Spleen (tissue), 11 donors: ENCODE data around the gene PCBP3. TPM values are rescaled to one million over a fixed set of nuclear protein-coding genes. Genes with fewer than 3 reads are reported as not detected.

Experiments used
- DNase-seq: peaks from one replicate; pipeline ENCODE4 v3.0.0-alpha.2; 2020
- H3K27ac ChIP-seq, 8 donors: fragments of 200-600 bp; sonication (generic) in 7 of 8; 1 replicate in 4 of 8; 2 replicates in 4 of 8; pipeline versions ENCODE4 v1.5.0 to v1.8.0; 2016 to 2021; ENCODE audit warnings: inconsistent platforms in 4 of 8, mild to moderate bottlenecking in 4 of 8, moderate library complexity in 1 of 8
- H3K27me3 ChIP-seq, 7 donors: fragments of 200-600 bp; sonication (generic) in 6 of 7; replicated peaks in 1 of 7; 1 replicate in 4 of 7; 2 replicates in 3 of 7; pipeline versions ENCODE4 v1.5.0 to v1.8.0; 2016 to 2021; ENCODE audit warnings: inconsistent platforms in 3 of 7, mild to moderate bottlenecking in 1 of 7
- H3K36me3 ChIP-seq, 6 donors: fragments of 200-600 bp; sonication (generic) in 5 of 6; 1 replicate in 4 of 6; 2 replicates in 2 of 6; pipeline versions ENCODE4 v1.5.0 to v1.8.0; 2016 to 2021; ENCODE audit warnings: inconsistent platforms in 2 of 6
- H3K4me1 ChIP-seq, 6 donors: fragments of 200-600 bp; sonication (generic) in 5 of 6; 1 replicate in 3 of 6; 2 replicates in 3 of 6; pipeline versions ENCODE4 v1.5.0 to v1.8.0; 2016 to 2021; ENCODE audit warnings: inconsistent platforms in 3 of 6
- H3K4me3 ChIP-seq, 8 donors: fragments of 200-600 bp; sonication (generic) in 7 of 8; 1 replicate in 4 of 8; 2 replicates in 4 of 8; pipeline versions ENCODE4 v1.5.0 to v1.8.0; 2016 to 2021; ENCODE audit warnings: inconsistent platforms in 4 of 8, mild to moderate bottlenecking in 4 of 8, moderate library complexity in 2 of 8
- H3K9me3 ChIP-seq, 8 donors: fragments of 200-600 bp; sonication (generic) in 7 of 8; 1 replicate in 4 of 8; 2 replicates in 4 of 8; pipeline versions ENCODE4 v1.5.0 to v1.8.0; 2016 to 2021; ENCODE audit warnings: inconsistent platforms in 4 of 8
- CTCF ChIP-seq, 11 experiments: fragments of 200-600 bp in 7 of 11; fragments of 450-650 bp in 4 of 11; sonication (generic) in 4 of 11; IDR thresholded peaks in 8 of 11; conservative IDR thresholded peaks in 3 of 11; 1 replicate in 7 of 11; 2 replicates in 4 of 11; pipeline versions ENCODE4 v1.4.0 to v1.8.0; 2016 to 2021; ENCODE audit warnings: antibody characterized with exemption in 11 of 11, inconsistent platforms in 4 of 11, mild to moderate bottlenecking in 1 of 11
- POLR2A ChIP-seq, 3 donors: fragments of 450-650 bp; IDR thresholded peaks; one replicate each; pipeline ENCODE4 v1.5.1; 2017; ENCODE audit warnings: antibody characterized with exemption in 3 of 3, mild to moderate bottlenecking in 1 of 3
- POLR2AphosphoS5 ChIP-seq, 3 donors: sonication (generic); formaldehyde crosslinking; IDR thresholded peaks; one replicate each; pipeline ENCODE4 v1.5.1; 2017; ENCODE audit warnings: antibody characterized with exemption in 3 of 3
- WGBS, 5 donors: extraction: QIAGEN DNeasy Blood & Tissue Kit in 3 of 5; methylation state at CpG; one replicate each; pipeline versions ENCODE4 v1.1.5 to v1.1.7; 2013 to 2018; 5-methylcytosine and 5-hydroxymethylcytosine counted together
- intact Hi-C: fragments of 100-400 bp; cut with DNase I; formaldehyde crosslinking; loops from one replicate; pipeline ENCODE4 v1.15.0; 2023; ENCODE audit warnings: low total_unique reads
- polyA plus RNA-seq, 3 donors: library from polyadenylated mRNA; stranded (reverse); fragments of 200-250 nt; gene quantifications; one replicate each; pipeline ENCODE4 v1.2.1, GENCODE V29; 2013
- total RNA-seq, 7 donors: library from RNA; depleted of rRNA in 3 of 7; stranded (reverse); fragments of >200 nt in 3 of 7; fragmentation: NEBNext Ultra II Directional in 4 of 7; extraction: Animal tissue kit (Norgen Biotek cat#: 25700) in 4 of 7; gene quantifications; one replicate each; pipeline versions ENCODE4 v1.1.0 to v1.2.1, GENCODE V29; 2016 to 2021
- donor health status: healthy with polysubstance abuse.
- donor health status: DM: no; HTN: no; CAD: no; lungs with moderate emphysema.
- donor health status: DM: no; HTN: no; CAD: no.
- donor health status: Bipolar disorder and iron deficiency.
- donor health status: healthy.
- donor health status: DM: no; HTN: no; CAD: no.
- donor health status: DM: yes; HTN: yes; CAD: no.

PCBP3 gene
- total and polyA plus RNA-seq, 10 donors = 4.2 to 31.6 (median 15.2) TPM

GRCh38 chr21:45940621-45941337 is 297.3 kb downstream of the PCBP3 start:
- Histone ChIP-seq H3K36me3 (peaks cover 0 to 30% (median 3%) of the 10 kb centered on the region in 6 donors), H3K4me3 (no peak overlapping the region), H3K27ac (no peak overlapping the region), H3K9me3 (peaks cover 0 to 13% (median 7%) of the 10 kb centered on the region in 8 donors), H3K4me1 (no peaks in the 10 kb centered on the region), H3K27me3 (no peaks in the 10 kb centered on the region)
- WGBS, 5 donors = 84 to 93% (median 88%) methylated on average over 13 to 23 of the region's 23 CpGs
- peak; percentile 58 for DNase-seq
- intact Hi-C loops = no loop called here
- no peak for TF ChIP-seq POLR2A (IDR thresholded peaks at IDR 0.05)
- no peak for TF ChIP-seq POLR2AphosphoS5 (IDR thresholded peaks at IDR 0.05)
- TF ChIP-seq CTCF (IDR thresholded peaks at IDR 0.05 in 8 of 11, conservative IDR thresholded peaks at IDR 0.05 in 3 of 11) = no peak

GRCh38 chr21:45941338-45941710 is 297.8 kb downstream of the PCBP3 start:
- 87 to 91% (median 89%) methylated on average over 7 to 14 of the region's 14 CpGs for whole genome bisulfite sequencing, 5 donors
- no peak for TF ChIP-seq POLR2A (IDR thresholded peaks at IDR 0.05)
- no peak for TF ChIP-seq POLR2AphosphoS5 (IDR thresholded peaks at IDR 0.05)
- no peak for TF ChIP-seq CTCF (IDR thresholded peaks at IDR 0.05 in 8 of 11, conservative IDR thresholded peaks at IDR 0.05 in 3 of 11)
- Histone ChIP-seq H3K27me3 (no peaks in the 10 kb centered on the region), H3K36me3 (peaks cover 0 to 24% (median under 1%) of the 10 kb centered on the region in 6 donors), H3K9me3 (peaks cover 0 to 8% (median 2%) of the 10 kb centered on the region in 8 donors), H3K4me1 (no peaks in the 10 kb centered on the region), H3K27ac (no peak overlapping the region), H3K4me3 (no peak overlapping the region)
- intact Hi-C loops = no loop called here
- no peak for DNase-seq

- TF ChIP-seq POLR2A (IDR thresholded peaks at IDR 0.05) = no peak
- no peak for TF ChIP-seq POLR2AphosphoS5 (IDR thresholded peaks at IDR 0.05)
- TF ChIP-seq CTCF (IDR thresholded peaks at IDR 0.05 in 8 of 11, conservative IDR thresholded peaks at IDR 0.05 in 3 of 11) = no peak
- intact Hi-C loops = no loop called here
- Histone ChIP-seq H3K27me3 (no peaks in the 10 kb centered on the region), H3K4me3 (no peak overlapping the region), H3K36me3 (peaks cover 0 to 18% (median 0%) of the 10 kb centered on the region in 6 donors), H3K9me3 (peaks cover 0 to 2% (median 0%) of the 10 kb centered on the region in 8 donors), H3K4me1 (no peaks in the 10 kb centered on the region), H3K27ac (no peak overlapping the region)
- DNase-seq = no peak
- WGBS, 5 donors = 87 to 93% (median 88%) methylated on average over 32 of the region's 32 CpGs
These were observed 298.4 kb downstream of the PCBP3 start for GRCh38 chr21:45941717-45942546.
